ENCODE data around the gene TAS2R30. TPM values are rescaled to one million over a fixed set of nuclear protein-coding genes. Genes with fewer than 3 reads are reported as not detected.

TAS2R30 gene
- total RNA-seq, 1 donor from 2014 or later = 1.1 TPM

DNA sequence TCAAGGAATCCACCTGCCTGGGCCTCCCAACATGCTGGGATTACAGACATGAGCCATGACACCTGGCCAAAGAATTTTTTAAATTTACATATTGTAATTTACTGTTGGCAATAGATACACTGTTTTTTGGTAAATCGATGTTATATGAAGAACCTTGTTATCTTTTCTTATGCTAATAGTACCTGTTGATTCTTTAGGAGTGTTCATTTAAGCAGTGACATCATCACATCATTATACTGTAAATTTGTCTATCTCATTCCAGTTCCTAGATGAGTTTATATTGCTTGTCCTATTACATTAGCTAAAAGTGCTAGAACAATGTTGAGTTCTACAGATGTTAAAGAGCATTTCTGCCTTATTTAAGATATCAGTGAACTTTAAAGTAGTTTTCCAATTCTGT is 13.0 kb upstream of the TAS2R30 start:
- no peaks in the 10 kb centered on the region for H3K27me3 Mint-ChIP-seq (ENCODE audit: low read depth)
- peaks cover 2% of the 10 kb centered on the region for H3K36me3 Mint-ChIP-seq (ENCODE audit: low read depth)
- no peak for DNase-seq (ENCODE audit: low spot score)
- no peak overlapping the region for H3K4me3 Mint-ChIP-seq (ENCODE audit: unreplicated experiment)
- peaks cover 6% of the 10 kb centered on the region for H3K4me1 Mint-ChIP-seq (ENCODE audit: low read depth)
- H3K9me3 Mint-ChIP-seq (ENCODE audit: low read depth) = peaks cover 9% of the 10 kb centered on the region
- TF ChIP-seq, protein P1, sequence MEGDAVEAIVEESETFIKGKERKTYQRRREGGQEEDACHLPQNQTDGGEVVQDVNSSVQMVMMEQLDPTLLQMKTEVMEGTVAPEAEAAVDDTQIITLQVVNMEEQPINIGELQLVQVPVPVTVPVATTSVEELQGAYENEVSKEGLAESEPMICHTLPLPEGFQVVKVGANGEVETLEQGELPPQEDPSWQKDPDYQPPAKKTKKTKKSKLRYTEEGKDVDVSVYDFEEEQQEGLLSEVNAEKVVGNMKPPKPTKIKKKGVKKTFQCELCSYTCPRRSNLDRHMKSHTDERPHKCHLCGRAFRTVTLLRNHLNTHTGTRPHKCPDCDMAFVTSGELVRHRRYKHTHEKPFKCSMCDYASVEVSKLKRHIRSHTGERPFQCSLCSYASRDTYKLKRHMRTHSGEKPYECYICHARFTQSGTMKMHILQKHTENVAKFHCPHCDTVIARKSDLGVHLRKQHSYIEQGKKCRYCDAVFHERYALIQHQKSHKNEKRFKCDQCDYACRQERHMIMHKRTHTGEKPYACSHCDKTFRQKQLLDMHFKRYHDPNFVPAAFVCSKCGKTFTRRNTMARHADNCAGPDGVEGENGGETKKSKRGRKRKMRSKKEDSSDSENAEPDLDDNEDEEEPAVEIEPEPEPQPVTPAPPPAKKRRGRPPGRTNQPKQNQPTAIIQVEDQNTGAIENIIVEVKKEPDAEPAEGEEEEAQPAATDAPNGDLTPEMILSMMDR (IDR thresholded peaks at IDR 0.05) = no peak
- no peak overlapping the region for H3K27ac Mint-ChIP-seq (ENCODE audit: unreplicated experiment)

DNA sequence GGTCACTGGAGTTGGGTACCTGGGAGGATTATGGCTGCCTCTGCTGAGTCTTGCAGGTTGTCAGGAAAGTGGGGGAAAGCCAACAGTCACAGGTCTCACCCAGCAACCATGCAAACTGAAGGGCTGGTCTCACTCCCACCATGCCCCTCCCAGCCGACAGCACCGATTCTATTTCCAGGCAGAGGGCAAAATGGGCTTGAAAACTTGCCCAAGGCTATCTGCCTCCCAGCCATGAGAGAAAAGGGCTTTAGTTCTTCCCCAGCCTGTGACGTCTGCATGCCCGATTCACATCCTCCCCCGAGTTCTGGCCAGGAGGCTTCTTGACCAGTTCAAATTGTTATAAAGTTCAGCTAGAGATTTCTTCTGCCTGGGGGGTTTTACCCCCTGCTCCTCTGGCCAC is 9.9 kb upstream of the TAS2R30 start:
- Mint-ChIP-seq H3K36me3 (ENCODE audit: low read depth) (no peaks in the 10 kb centered on the region), H3K4me1 (ENCODE audit: low read depth) (no peaks in the 10 kb centered on the region), H3K27ac (ENCODE audit: unreplicated experiment) (no peak overlapping the region), H3K27me3 (ENCODE audit: low read depth) (no peaks in the 10 kb centered on the region), H3K4me3 (ENCODE audit: unreplicated experiment) (no peak overlapping the region), H3K9me3 (ENCODE audit: low read depth) (peaks cover 9% of the 10 kb centered on the region)
- DNase-seq (ENCODE audit: low spot score) = no peak
- TF ChIP-seq, protein P1 (IDR thresholded peaks at IDR 0.05) = no peak

DNA sequence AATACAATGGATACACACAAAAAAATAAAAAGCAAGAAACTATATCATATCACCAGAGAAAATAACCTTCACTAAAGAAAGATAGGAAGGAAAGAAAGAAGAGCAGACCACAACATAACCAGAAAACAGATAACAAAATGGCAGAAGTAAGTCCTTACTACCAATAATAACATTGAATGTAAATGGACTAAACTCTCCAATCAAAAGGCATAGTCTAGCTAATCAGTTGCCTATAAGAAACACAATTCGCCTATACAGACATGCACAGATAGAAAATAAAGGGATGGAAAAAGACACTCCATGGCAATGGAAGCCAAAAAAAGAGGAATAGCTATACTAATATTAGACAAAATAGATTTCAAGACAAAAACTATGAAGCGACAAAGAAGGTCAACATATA is 8.9 kb upstream of the TAS2R30 start:
- Mint-ChIP-seq H3K4me3 (ENCODE audit: unreplicated experiment) (no peak overlapping the region), H3K36me3 (ENCODE audit: low read depth) (no peaks in the 10 kb centered on the region), H3K9me3 (ENCODE audit: low read depth) (peaks cover 9% of the 10 kb centered on the region), H3K4me1 (ENCODE audit: low read depth) (no peaks in the 10 kb centered on the region), H3K27ac (ENCODE audit: unreplicated experiment) (no peak overlapping the region), H3K27me3 (ENCODE audit: low read depth) (no peaks in the 10 kb centered on the region)
- DNase-seq (ENCODE audit: low spot score) = no peak
- TF ChIP-seq, protein P1 (IDR thresholded peaks at IDR 0.05) = no peak

DNA sequence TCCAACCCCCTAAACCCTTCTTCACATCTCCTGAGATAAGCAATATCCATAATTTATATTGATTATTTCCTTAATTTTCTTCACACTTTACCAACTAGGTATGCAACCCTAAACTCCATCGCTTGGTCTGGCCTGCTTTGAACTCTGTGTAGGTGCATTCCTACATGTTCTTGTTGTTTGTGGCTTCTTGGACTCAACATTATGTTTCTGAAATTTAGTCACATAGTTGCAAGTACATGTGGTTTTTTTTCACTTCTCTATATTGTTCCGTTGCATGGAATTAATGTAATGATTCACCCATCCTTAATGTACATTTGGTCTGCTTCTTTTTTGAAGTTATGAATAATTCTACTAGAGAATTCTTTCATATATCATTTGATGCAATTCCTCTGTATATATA is 1.6 kb upstream of the TAS2R30 start:
- no peak overlapping the region for H3K27ac Mint-ChIP-seq (ENCODE audit: unreplicated experiment)
- H3K4me3 Mint-ChIP-seq (ENCODE audit: unreplicated experiment) = no peak overlapping the region
- H3K9me3 Mint-ChIP-seq (ENCODE audit: low read depth) = no peaks in the 10 kb centered on the region
- TF ChIP-seq, protein P1 (IDR thresholded peaks at IDR 0.05) = no peak
- H3K27me3 Mint-ChIP-seq (ENCODE audit: low read depth) = no peaks in the 10 kb centered on the region
- no peaks in the 10 kb centered on the region for H3K36me3 Mint-ChIP-seq (ENCODE audit: low read depth)
- no peak for DNase-seq (ENCODE audit: low spot score)
- peaks cover 4% of the 10 kb centered on the region for H3K4me1 Mint-ChIP-seq (ENCODE audit: low read depth)

DNA sequence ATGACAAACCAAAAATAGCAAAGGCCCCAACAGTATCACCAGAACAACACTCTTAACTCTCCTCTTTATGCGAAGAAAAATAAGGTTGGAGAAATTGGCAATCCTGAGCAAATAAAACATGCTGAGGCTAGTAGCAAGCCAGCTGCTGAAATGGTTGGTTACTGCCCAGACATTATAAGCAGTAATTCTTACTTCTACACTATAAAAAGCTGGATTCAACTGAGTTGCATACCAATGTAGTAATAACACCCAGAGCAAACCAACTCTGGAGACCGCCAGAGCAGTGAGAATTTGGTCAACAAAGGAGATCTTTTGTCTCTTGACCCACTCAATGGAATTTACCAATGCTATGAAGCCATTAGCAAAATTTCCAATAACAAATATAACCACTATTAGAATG is 628 bp downstream of the TAS2R30 start:
- peaks cover 1% of the 10 kb centered on the region for H3K36me3 Mint-ChIP-seq (ENCODE audit: low read depth)
- no peaks in the 10 kb centered on the region for H3K27me3 Mint-ChIP-seq (ENCODE audit: low read depth)
- no peak overlapping the region for H3K4me3 Mint-ChIP-seq (ENCODE audit: unreplicated experiment)
- no peaks in the 10 kb centered on the region for H3K9me3 Mint-ChIP-seq (ENCODE audit: low read depth)
- no peak overlapping the region for H3K27ac Mint-ChIP-seq (ENCODE audit: unreplicated experiment)
- no peak for DNase-seq (ENCODE audit: low spot score)
- TF ChIP-seq, protein P1 (IDR thresholded peaks at IDR 0.05) = no peak
- H3K4me1 Mint-ChIP-seq (ENCODE audit: low read depth) = peaks cover 4% of the 10 kb centered on the region

Data from chondrocyte (in vitro differentiated cells).